ENCODE data around the gene CASP9.
"Not testable (repeated sequence)": the region's sequence is repeated elsewhere in the genome, so short reads cannot be mapped to it uniquely, and the experiment has no call there.

The CASP9 gene

DNA sequence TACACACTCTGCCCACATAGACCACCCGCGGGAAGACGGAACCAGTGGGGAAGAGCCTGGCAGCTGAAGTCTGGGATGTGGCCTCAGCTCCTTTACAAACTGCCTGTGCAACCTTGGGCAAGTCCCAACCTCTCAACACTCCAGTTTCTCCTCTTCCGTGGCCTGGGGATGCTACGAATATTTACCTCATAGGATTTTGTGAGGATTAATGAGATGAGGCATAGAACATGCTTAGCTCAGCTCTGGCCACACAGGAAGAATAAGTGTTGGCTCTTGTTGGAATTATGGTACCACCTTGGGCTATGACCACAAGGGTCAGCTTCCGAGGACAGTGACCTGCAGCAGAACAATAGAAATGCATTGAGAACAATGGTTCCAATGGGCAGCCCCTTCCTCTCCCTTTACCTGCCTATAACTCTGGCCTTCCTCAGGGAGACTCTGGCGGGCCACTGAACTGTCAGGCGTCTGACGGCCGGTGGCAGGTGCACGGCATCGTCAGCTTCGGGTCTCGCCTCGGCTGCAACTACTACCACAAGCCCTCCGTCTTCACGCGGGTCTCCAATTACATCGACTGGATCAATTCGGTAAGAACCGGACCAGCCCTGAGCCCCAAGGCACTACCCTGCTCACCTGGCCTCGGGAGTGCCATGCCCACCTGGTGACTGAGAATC is 56.9 kb downstream of the CASP9 start:
- DNase-seq: not testable (repeated sequence)

DNA sequence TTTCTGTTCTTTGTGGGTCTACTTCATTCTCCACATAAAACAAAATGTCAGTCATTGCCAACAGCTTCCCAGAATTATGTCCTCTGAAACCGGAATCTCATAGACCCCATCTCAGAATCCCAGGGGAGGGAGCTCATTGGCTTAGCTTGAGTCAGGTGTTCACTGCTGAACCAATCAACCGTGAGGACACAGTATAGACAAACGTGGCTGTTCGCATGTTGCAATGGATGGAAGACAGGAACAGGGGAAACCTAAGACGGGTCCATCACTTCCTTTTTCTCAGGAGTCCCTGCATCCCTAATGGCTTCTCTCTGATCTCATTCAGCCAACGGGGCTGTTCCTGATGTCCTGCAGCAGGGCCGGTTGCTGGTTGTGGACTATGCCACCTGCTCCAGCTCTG is 58.3 kb downstream of the CASP9 start:
- DNase-seq: no peak

DNA sequence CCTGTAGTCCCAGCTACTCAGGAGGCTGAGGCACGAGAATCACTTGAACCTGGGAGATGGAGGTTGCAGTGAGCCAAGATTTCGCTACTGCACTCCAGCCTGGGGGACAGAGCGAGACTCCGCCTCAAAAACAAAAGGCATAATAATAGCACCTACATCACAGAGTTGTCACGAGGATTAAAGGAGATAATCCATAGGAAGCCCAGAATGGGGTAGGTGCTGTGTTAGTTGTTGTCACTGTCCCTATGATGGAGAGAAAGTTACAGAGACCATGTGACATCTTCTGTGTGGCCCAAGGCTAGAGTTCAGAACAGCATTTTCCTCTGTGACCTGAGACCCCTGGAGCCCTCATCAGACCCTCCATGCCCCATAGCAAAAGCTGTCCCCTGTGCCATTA is 60.1 kb downstream of the CASP9 start:
- DNase-seq: not testable (repeated sequence)

DNA sequence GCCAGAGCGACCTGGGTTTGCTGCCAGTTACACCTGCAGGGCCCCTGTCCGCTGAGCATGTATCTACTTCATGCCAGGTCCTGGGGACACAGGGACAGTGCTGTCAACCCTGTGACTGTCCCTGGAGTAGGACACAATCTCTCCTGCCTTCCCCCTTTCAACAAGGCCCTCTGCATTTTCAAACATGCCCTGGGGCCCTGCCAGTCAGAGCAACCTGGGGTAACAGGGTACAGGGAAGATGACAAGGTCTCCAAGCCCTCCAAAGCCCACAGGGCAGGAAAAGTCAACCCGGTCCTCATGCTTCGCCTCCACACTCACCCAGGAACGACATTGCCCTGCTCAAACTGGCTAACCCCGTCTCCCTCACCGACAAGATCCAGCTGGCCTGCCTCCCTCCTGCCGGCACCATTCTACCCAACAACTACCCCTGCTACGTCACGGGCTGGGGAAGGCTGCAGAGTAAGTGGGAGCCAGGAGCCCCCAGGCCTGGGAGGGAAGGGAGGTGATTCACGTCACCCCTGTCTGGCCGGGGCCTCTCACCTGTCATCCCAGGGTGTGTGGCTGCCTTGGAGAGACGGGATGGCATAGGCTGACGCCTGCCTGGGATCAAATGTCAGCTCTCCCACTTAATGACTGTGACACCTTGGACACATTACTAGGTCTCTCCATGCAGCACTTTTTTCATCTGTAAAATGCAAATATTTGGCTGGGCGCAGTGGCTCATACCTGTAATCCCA is 60.8 kb downstream of the CASP9 start:
- not testable (repeated sequence) for DNase-seq

DNA sequence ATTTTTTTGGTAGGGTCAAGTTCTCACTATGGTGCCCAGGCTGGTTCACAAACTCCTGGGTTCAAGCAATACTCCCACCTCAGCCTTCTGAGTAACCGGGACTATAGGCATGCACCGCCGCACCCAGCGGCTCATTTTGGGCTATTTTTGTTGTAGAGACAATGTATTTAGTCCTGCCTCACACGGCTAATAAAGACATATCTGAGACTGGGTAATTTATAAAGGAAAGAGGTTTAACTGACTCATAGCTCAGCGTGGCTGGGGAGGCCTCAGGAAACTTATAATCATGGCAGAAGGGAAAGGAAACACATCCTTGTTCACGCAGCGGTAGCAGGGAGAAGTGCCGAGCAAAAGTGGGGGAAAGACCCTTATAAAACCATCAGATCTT is 63.3 kb downstream of the CASP9 start:
- DNase-seq: no peak

DNA sequence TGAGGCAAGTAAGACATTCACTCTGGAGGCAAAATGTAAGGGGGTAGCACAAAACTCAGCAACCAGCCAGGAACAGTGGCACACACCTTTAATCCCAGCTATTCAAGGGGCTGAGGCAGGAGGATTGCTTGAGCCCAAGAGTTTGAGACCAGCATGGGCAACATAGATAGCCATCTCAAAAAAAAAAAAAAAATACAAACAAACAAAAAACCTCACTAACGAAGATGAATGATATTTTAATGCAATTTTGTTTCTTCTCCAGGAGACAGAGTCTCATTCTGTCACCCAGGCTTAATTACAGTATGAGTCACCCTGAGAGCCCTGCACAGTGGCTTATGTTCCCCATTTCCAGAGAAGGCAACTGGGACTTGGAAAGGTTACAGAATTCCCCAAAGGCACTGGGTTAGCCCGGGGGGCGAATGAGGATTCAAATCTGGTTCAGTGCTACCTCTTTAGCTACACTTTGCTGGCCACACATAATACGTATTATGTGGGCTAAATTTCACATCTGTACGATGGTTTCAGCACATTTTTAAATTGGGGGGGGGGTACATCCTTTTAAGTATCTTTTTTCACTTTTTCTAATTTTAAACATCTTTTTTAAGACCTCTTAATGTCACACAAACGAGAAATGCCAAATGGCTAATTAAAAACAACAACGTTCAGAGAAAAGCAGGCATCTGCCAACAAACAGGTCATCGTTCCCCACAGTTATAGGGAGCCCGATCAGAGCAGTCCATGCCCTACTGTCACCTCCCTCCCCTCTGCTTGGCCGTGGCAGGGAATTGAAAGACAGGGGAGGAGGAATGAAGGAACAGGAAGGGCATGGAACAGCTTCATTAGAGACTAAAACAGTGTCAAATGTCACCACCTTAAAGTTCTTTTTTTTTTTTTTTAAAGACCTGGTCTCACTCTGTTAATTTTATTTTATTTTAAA is 64.0 kb downstream of the CASP9 start:
- DNase-seq: no peak

DNA sequence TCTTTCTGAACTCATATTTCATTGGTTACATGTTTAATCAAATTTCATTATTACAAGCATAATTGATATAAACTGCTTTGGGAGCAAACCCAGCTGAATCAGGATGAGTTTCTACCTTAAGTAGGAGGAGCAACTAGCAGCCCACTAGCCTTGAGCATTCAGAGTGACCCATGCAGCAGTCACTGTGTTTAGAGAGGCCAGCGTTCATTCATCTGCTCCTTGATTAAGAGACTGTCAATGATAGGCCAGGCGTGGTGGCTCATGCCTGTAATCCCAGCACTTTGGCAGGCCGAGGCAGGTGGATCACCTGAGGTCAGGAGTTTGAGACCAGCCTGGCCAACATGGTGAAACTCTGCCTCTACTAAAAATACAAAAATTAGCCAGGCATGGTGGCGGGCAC is 65.6 kb downstream of the CASP9 start:
- not testable (repeated sequence) for DNase-seq

DNA sequence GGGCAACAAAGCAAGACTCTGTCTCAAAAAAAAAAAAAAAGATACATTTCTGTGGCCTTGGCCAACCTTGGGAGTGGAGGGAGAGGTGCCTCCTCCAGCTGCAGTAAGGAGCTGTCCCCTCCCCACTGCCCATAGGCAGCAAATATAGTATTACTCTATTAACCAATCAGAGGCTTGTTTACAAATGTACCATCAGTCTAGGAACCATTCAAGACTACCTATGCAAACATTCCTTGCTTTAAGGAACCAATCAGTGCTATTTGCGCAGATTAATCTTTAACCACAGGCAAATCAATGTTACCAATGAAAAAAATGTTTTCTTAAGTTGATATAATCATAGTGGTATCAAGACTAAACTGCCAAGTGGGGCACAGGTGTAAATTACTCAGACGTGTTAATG is 66.4 kb downstream of the CASP9 start:
- DNase-seq: no peak

DNA sequence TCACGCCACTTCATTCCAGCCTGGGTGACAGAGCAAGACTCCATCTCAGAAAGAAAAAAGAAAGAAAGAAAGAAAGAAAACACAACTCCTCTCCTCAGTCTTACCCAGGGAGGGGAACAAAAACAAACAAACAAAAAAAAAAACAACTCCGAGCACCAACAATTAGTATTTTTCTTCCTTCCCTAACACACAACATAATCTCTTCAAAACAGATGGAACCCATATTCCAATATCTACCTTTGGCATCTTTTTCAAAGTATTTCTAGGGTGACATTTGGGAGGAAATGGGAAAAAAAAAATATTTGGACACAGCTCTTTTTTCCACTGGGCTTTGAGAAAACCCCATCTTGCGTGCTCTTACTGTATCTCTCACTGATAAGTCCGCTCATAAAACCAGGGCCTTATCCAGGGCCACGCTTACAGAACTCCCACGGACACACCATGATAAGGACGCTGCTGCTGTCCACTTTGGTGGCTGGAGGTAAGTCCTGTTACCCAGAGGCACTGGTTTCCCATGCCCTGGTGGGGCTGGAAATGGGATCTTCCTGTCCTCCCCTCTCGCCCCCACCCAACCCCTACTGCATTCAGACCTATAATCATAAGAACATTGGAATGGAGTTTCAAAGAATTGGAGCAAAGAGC is 67.6 kb downstream of the CASP9 start, which contains the start of gene CELA2A:
CELA2A (plus strand) TSS at position 420 of the 642 bp plus-strand sequence; CDS start at position 442, 22 bp downstream.
- no peak for DNase-seq

DNA sequence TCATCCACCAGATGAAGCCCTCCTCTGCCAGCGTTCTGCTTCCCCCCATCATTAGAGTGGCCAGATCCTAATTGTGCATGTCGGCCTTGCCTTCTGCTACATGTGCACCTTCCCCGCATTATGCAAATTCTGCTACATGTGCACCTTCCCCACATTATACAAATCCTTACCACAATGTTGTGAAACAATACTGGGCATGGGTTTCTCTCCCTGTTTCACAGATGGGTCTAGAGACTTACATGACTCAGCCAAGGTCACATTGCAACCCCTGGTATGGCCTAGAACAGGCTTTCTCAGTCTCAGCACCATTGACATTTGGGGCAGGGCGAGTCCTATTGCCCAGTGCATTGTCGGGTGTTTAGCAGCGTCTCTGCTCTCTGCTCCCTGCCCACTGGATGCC is 68.5 kb downstream of the CASP9 start:
- no peak for DNase-seq

DNA sequence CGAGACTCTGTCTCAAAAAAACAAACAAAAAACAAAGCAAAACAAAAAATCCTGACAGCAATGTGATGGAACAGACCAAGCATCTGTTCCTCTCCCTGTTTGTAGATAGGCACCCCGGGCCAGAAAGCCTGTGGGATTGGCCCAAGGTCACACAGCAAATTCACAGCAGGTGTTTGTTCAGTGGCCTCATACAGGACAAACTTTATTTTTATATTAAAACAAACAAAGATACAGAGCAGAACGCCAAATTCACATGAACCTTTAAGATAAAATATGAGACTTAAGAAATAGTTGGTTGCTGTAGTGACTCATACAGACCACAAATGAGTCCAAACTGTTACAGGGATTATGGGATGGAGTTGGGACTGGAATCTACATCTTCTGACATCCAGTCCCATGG is 69.8 kb downstream of the CASP9 start:
- no peak for DNase-seq

DNA sequence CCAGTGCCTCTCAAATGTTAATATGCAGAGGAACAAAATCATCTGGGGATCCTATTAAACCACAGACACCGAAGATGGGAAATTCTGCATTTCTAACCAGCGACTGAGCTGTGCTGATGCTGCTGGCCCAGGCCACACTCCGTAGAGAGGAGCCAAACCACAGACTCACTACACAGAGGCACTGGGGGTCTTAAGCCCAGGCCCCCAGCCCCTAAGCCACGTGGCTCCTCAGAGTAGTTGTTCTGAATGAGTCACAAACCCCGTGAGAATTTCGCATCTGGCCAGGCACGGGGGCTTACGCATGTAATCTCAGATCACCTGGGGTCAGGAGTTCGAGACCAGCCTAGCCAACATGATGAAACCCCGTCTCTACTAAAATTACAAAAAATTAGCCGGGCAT is 70.3 kb downstream of the CASP9 start:
- no peak for DNase-seq

DNA sequence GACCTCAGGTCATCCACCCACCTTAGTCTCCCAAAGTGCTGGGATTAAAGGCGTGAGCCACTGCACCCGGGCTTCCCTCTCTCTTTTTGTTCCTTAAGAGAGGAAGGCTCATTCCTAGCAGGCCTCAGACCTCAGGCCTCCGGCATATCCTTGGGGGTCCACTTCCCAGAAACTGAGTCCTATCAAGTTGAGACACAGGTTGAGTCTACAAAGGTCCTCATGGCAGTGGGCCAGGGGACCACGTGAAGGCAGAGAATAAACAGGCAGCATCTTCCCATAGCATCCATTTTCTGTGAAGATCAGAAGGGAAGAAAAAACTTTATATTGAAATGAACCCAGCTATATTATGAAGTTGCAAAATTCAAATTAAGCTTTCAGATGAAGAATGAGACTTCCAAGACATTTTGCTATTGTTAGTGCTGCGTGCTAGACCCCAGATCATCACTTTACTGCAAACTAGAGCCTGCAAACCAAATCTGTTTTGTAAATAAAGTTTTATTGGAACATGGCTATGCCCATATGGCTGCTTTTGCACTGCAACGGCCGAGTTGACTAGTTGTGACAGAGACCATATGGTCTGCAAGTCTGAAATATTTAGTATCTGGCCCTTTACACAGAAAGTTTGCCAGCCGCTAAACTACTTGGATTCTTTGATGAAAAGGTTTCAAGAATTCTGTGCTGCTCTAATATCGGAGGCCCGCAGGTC is 71.0 kb downstream of the CASP9 start:
- DNase-seq: no peak

DNA sequence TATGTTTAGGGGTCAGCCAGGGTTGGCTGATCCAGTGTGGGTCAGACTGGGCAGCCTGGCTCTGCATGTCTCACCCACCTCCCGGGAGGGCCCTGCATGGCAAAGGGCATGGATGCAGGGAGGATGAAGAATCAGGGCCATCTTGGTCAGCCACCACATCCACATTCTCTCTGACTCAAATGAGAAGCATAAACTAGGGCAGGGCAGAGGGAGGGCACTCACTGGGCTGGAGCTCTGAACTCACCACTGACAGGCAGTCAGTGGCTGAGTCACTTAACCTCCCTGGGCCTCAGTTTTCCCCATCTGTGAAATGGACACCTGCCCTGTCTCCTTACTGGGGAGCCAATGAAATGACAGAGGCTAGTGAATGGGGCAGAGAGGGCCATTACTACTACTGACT is 71.8 kb downstream of the CASP9 start:
- no peak for DNase-seq

DNA sequence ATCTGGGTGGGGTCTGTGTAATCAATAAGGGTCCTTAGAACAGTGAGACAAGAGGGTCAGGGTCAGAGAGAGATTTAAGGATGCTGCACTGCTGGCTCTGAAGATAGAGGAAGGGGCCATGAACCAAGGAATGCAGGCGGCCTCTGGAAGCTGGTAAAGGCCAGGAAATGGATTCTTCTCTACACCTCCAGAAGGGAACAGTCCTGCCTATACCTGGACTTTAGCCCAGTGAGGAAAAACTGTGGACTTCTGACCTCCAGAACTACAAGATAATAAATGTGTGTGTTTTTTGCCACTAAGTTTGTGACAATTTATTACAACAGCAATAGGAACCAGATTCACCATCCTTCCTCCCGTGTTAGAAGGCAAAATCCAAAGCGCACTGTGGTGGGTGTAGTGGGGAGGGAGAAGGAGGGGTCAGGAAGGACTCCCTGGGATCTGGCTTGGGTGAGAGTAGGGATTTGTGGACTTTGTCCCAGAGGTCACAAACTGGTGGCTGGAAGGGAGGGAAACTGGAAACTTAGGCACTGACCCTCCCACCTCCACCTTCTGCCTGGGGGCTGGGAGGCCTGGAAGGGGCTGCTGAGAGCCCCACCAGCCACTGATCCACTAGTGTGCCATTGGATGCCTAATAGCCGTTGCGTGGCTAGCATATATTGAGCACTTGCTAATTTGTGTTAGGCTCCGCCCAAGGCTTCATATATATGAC is 72.8 kb downstream of the CASP9 start:
- no peak for DNase-seq

DNA sequence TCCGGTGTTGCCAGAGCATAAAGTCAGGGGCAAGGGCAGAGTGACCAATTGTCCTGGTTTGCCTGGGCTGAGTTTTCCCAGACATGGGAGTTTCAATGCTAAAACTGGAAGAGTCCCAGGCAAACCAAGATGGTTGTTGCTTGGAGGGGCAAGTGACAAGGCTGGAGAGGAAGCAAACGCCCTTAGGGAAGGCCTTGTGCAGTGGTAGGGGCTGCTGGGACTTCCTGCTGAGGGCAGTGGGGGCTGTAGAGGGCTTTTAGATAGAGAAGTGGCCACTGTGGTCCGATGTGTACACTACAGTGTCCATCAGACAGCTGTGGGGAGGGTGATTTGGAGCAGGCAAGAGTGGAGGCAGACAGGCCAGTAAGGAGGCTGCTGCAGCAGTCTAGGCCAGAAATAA is 74.4 kb downstream of the CASP9 start:
- no peak for DNase-seq

DNA sequence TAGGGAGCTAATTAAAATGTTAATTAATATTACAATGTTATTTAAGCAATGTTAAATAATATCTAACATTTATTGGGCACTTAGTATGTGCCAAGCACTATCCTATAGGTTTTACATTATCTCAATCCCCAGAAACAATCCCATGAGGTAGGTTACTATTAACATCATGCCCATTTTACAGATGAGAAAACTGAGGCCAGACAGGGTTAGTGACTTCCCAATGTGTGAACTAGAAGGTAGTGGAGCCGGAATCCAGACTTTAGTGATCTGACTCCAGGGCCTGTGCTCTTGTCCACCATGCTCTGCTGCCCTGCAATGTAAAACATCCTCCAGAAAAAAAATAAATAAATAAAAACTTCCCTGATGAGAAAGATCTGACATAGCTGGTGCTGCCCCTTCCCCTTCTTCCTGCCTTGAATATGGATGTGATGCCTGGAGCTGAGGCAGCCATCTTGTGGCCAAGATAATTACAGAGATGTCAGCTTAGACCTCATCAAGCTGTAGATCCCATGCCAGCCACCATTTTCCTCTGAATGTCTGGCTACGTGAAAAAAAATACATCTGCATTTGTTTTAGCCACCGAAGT is 75.0 kb downstream of the CASP9 start:
- DNase-seq: no peak

DNA sequence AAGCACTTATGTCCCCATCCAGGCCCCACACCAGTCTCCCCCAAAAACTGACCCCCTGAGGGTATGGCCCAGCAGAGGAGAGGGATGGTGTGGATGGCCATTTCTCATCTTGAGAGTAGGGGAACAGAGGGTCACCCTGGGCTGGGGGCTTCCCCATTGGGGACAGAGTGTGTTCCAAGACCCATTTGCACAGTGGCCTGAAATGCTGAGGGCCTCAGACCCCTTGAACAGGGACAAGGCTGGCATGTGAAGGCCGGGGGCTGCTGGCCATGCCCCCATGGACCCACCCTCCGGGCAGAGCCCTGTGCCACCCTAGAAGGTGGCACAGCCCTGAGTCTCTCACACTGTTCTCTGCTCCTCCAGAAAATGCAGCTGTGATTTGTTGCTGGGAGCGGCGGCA is 77.8 kb downstream of the CASP9 start:
- no peak for DNase-seq

DNA sequence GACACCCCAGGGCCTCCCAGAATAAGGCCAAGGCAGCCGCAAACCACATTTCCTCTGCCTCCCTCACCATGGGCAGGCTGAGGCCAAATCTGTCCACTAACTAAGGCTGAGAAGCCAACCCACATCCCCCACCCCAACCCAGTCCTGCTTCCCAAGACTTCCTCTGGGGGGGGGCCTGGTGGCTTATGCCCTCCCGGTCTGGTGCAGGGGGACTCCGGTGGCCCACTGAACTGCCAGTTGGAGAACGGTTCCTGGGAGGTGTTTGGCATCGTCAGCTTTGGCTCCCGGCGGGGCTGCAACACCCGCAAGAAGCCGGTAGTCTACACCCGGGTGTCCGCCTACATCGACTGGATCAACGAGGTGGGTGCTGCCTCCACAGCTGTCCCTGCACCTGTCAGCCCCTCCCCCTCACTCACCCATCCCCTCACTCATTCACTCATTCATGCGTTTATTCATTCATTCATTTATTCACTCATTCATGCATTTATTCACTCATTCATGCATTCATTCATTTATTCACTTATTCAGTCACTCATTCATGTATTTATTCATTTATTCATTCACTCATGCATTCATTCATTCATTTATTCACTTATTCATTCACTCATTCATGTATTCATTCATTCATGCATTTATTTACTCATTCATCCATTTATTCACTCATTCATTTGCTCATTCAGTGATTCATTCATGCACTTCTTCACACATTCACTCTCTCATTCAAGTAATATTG is 78.5 kb downstream of the CASP9 start:
- DNase-seq: no peak

Data from stimulated activated CD4-positive, alpha-beta T cell treated with anti-CD3 and anti-CD28 coated beads, Interleukin-1b, Interleukin-23, amount 100 ng/mL, for 48 hours (primary cell).